CD14-positive monocyte (primary cell): Measurements from ENCODE around the gene ARSI. TPM values are rescaled to one million over a fixed set of nuclear protein-coding genes. Genes with fewer than 3 reads are reported as not detected.

Source experiments
- DNase-seq, 3 donors: peaks; one replicate each; pipeline ENCODE4 v3.0.0-alpha.2; 2011 to 2022
- H2AFZ ChIP-seq: 2 replicates; pipeline ENCODE4 v1.6.0; 2012; ENCODE audit warnings: mild to moderate bottlenecking, low read depth, low read length, inconsistent platforms; ENCODE audit not compliant: insufficient read depth, poor library complexity, severe bottlenecking
- H3K27ac ChIP-seq, 2 donors: 1 replicate in 1 of 2; 2 replicates in 1 of 2; pipeline ENCODE4 v1.5.1; 2012 to 2013; ENCODE audit warnings: low read length in 2 of 2, control low read depth in 1 of 2, inconsistent platforms in 1 of 2, low read depth in 1 of 2, mild to moderate bottlenecking in 1 of 2
- H3K27me3 ChIP-seq, 2 donors: one replicate each; pipeline versions ENCODE4 v1.6.0 to v1.6.1; 2011 to 2013; ENCODE audit warnings: low read length in 2 of 2; ENCODE audit not compliant: control insufficient read depth in 2 of 2, insufficient read depth in 2 of 2
- H3K36me3 ChIP-seq, 2 donors: replicated peaks in 1 of 2; 1 replicate in 1 of 2; 2 replicates in 1 of 2; pipeline versions ENCODE4 v1.5.1 to v1.6.1; 2012 to 2013; ENCODE audit warnings: low read length in 2 of 2, control low read depth in 1 of 2, inconsistent platforms in 1 of 2, mild to moderate bottlenecking in 1 of 2; ENCODE audit not compliant: insufficient read depth in 2 of 2, control insufficient read depth in 1 of 2
- H3K4me1 ChIP-seq, 2 donors: 1 replicate in 1 of 2; 2 replicates in 1 of 2; pipeline versions ENCODE4 v1.5.1 to v1.6.1; 2012 to 2013; ENCODE audit warnings: low read length in 2 of 2, control low read depth in 1 of 2, inconsistent platforms in 1 of 2, mild to moderate bottlenecking in 1 of 2, moderate library complexity in 1 of 2; ENCODE audit not compliant: insufficient read depth in 2 of 2, control insufficient read depth in 1 of 2
- H3K4me2 ChIP-seq: replicated peaks from 2 replicates; pipeline ENCODE3; 2012; ENCODE audit warnings: low read length, moderate library complexity, mild to moderate bottlenecking; ENCODE audit not compliant: poor library complexity, severe bottlenecking; ENCODE audit errors: extremely low read depth
- H3K4me3 ChIP-seq, 3 experiments: fragments of 200-600 bp in 1 of 3; sonication (generic) in 1 of 3; replicated peaks in 1 of 3; 1 replicate in 2 of 3; 2 replicates in 1 of 3; pipeline ENCODE4 v1.5.1; 2011 to 2013; ENCODE audit warnings: low read length in 3 of 3, mild to moderate bottlenecking in 3 of 3, control low read depth in 2 of 3, low read depth in 2 of 3, inconsistent platforms in 1 of 3, moderate library complexity in 1 of 3
- H3K79me2 ChIP-seq: 2 replicates; pipeline ENCODE4 v1.6.0; 2012; ENCODE audit warnings: mild to moderate bottlenecking, control low read depth, inconsistent platforms, low read length, moderate library complexity; ENCODE audit not compliant: insufficient read depth
- H3K9ac ChIP-seq: 2 replicates; pipeline ENCODE4 v1.6.0; 2017; ENCODE audit warnings: low read length, mild to moderate bottlenecking; ENCODE audit not compliant: insufficient read depth, poor library complexity, severe bottlenecking
- H3K9me3 ChIP-seq, 2 donors: replicated peaks in 1 of 2; 1 replicate in 1 of 2; 2 replicates in 1 of 2; pipeline versions ENCODE4 v1.5.1 to v1.6.1; 2012 to 2013; ENCODE audit warnings: low read length in 2 of 2, control low read depth in 1 of 2; ENCODE audit not compliant: control insufficient read depth in 1 of 2, insufficient read depth in 1 of 2
- H4K20me1 ChIP-seq: 2 replicates; pipeline ENCODE4 v1.6.0; 2012; ENCODE audit warnings: mild to moderate bottlenecking, low read length, control low read depth, moderate library complexity; ENCODE audit not compliant: insufficient read depth
- H3K27ac Mint-ChIP-seq, 7 donors: one replicate each; pipeline ENCODE4 v1.8.0; 2020; ENCODE audit warnings: mild to moderate bottlenecking in 7 of 7, mixed read lengths in 7 of 7, moderate library complexity in 6 of 7, inconsistent platforms in 2 of 7
- H3K27me3 Mint-ChIP-seq, 3 donors: one replicate each; pipeline ENCODE4 v1.8.0; 2021 to 2022; ENCODE audit warnings: low read depth in 3 of 3, mild to moderate bottlenecking in 3 of 3, mixed read lengths in 3 of 3, moderate library complexity in 3 of 3, inconsistent platforms in 1 of 3
- H3K36me3 Mint-ChIP-seq, 2 donors: one replicate each; pipeline ENCODE4 v1.8.0; 2020; ENCODE audit warnings: mixed read lengths in 2 of 2, inconsistent platforms in 1 of 2, mild to moderate bottlenecking in 1 of 2
- H3K4me1 Mint-ChIP-seq: one replicate; pipeline ENCODE4 v1.8.0; 2020; ENCODE audit warnings: mild to moderate bottlenecking, mixed read lengths
- H3K4me3 Mint-ChIP-seq, 2 donors: one replicate each; pipeline ENCODE4 v1.8.0; 2020; ENCODE audit warnings: mild to moderate bottlenecking in 2 of 2, mixed read lengths in 2 of 2, moderate library complexity in 1 of 2
- H3K9me3 Mint-ChIP-seq, 7 donors: one replicate each; pipeline ENCODE4 v1.8.0; 2020 to 2022; ENCODE audit warnings: mixed read lengths in 7 of 7, mild to moderate bottlenecking in 6 of 7, moderate library complexity in 6 of 7, inconsistent platforms in 2 of 7
- WGBS: methylation state at CpG from one replicate; pipeline ENCODE4 v1.1.5; 2013; ENCODE audit warnings: missing lambda C conversion rate; ENCODE audit not compliant: insufficient coverage; 5-methylcytosine and 5-hydroxymethylcytosine counted together
- intact Hi-C, 2 donors: fragments of 100-400 bp; cut with micrococcal nuclease; formaldehyde crosslinking; loops; one replicate each; pipeline versions ENCODE4 v1.15.0 to v1.15.1; 2023
- polyA plus RNA-seq, 3 donors: library from polyadenylated mRNA; depleted of rRNA in 1 of 3; unstranded in 2 of 3; stranded (reverse) in 1 of 3; fragments of 300-500 nt in 2 of 3; fragments of >200 nt in 1 of 3; fragmentation: Illumina TruSeq in 2 of 3; gene quantifications; 1 replicate in 2 of 3; 2 replicates in 1 of 3; pipeline ENCODE4 v1.2.3, GENCODE V29; 2012 to 2021
- TF ChIP-seq, protein P1 (sequence below): fragments of 200-600 bp; IDR thresholded peaks from one replicate; pipeline ENCODE4 v1.8.0; 2022; ENCODE audit warnings: antibody characterized with exemption, mild to moderate bottlenecking

The ARSI gene
- polyA plus RNA-seq, 3 donors, result not detected

DNA sequence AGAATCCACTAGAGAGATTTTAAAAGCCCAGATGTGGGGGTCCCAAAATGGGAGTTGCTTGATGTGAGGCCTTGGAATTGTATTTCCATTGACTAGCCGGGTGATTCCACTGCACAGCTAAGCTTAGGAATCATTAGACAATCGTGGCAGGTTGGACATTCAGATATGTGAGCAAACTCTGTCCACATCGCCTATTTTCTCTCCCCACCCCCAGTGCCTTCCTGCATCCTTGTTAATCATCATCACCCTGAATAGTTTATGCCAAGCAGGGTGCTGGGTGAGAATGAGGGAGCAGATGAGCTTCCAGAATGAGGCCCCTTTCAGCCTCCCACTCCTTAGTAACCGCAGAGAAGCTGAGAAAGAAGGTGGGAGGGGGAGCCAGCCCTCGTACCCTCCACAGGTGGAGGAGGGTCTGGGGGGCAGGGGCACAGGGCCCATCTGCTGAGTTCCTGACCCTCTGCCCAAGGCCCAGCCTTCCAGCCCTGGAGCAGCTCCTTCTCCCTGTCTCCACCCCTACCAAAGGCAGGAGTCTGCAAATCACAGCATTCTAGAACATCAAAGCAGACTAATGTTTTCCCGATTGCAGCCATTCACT, 47.1 kb upstream of the ARSI start:
- no peaks in the 10 kb centered on the region for H3K27me3 ChIP-seq
- no peak overlapping the region for H3K4me3 ChIP-seq
- H3K27ac ChIP-seq, result no peak overlapping the region
- WGBS, result 100% methylated on average over 1 of the region's 6 CpGs
- no peak overlapping the region for H2AFZ ChIP-seq
- Mint-ChIP-seq H3K27ac (no peak overlapping the region), H3K36me3 (no peaks in the 10 kb centered on the region), H3K4me3 (no peak overlapping the region), H3K4me1 (peaks cover 34% of the 10 kb centered on the region), H3K9me3 (no peaks in the 10 kb centered on the region), H3K27me3 (peaks cover 1 to 10% (median 4%) of the 10 kb centered on the region in 3 donors)
- no peak overlapping the region for H3K4me2 ChIP-seq
- intact Hi-C loops, result loop anchor here in 1 of 2 donors (10.0 kb wide), 1 partner anchor 215 kb away; no protein-coding TSS in a partner anchor
- no peak overlapping the region for H3K9ac ChIP-seq
- H3K36me3 ChIP-seq, result no peaks in the 10 kb centered on the region
- no peaks in the 10 kb centered on the region for H3K79me2 ChIP-seq
- DNase-seq, result no peak
- no peaks in the 10 kb centered on the region for H3K9me3 ChIP-seq
- TF ChIP-seq, protein P1, sequence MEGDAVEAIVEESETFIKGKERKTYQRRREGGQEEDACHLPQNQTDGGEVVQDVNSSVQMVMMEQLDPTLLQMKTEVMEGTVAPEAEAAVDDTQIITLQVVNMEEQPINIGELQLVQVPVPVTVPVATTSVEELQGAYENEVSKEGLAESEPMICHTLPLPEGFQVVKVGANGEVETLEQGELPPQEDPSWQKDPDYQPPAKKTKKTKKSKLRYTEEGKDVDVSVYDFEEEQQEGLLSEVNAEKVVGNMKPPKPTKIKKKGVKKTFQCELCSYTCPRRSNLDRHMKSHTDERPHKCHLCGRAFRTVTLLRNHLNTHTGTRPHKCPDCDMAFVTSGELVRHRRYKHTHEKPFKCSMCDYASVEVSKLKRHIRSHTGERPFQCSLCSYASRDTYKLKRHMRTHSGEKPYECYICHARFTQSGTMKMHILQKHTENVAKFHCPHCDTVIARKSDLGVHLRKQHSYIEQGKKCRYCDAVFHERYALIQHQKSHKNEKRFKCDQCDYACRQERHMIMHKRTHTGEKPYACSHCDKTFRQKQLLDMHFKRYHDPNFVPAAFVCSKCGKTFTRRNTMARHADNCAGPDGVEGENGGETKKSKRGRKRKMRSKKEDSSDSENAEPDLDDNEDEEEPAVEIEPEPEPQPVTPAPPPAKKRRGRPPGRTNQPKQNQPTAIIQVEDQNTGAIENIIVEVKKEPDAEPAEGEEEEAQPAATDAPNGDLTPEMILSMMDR, result no peak
- no peaks in the 10 kb centered on the region for H4K20me1 ChIP-seq
- H3K4me1 ChIP-seq, result peaks cover 30 to 33% of the 10 kb centered on the region in 2 donors

DNA sequence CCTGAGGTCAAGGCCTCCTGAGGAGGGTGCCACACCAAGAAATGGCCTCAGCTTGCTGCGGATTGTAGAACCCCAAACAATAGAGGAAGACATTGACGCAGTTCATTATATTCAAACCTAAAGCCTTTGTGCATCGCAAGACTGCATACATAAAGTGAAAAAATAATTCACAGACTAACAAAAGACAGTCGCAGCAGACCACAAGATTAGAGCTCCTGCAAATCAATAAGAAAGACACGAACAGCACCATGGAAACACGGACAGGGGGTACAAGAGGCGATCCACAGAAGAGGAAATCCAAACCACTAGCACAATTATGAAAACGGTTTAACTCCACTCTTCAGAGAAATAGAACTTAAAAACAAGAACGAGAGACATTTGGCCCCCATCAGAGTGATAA, 44.7 kb upstream of the ARSI start:
- Mint-ChIP-seq H3K27me3 (peaks cover 2 to 3% (median 3%) of the 10 kb centered on the region in 3 donors), H3K4me1 (peaks cover 25% of the 10 kb centered on the region)
- H3K9me3 ChIP-seq, result no peaks in the 10 kb centered on the region

More for the DNA sequence above, 44.7 kb upstream of the ARSI start:
- Histone ChIP-seq H3K9ac (no peak overlapping the region), H3K79me2 (no peaks in the 10 kb centered on the region), H4K20me1 (no peaks in the 10 kb centered on the region), H3K27ac (no peak overlapping the region), H3K36me3 (no peaks in the 10 kb centered on the region), H3K4me2 (no peak overlapping the region), H2AFZ (no peak overlapping the region), H3K4me3 (no peak overlapping the region), H3K27me3 (no peaks in the 10 kb centered on the region), H3K4me1 (peaks cover 20 to 22% of the 10 kb centered on the region in 2 donors)
- TF ChIP-seq, protein P1, result no peak
- no peaks in the 10 kb centered on the region for H3K9me3 Mint-ChIP-seq
- DNase-seq, result no peak
- no peak overlapping the region for H3K4me3 Mint-ChIP-seq
- no peaks in the 10 kb centered on the region for H3K36me3 Mint-ChIP-seq
- WGBS, result 31% methylated on average over 8 of the region's 9 CpGs
- intact Hi-C loops, result loop anchor here in 1 of 2 donors (10.0 kb wide), 1 partner anchor 213 kb away; no protein-coding TSS in a partner anchor
- no peak overlapping the region for H3K27ac Mint-ChIP-seq
